H1 (cell line): Measurements from ENCODE around the gene AP2B1. TPM values are rescaled to one million over a fixed set of nuclear protein-coding genes. Genes with fewer than 3 reads are reported as not detected.

Experiments used
- CTCF ChIA-PET: fragments of 300-600 bp; sonication (Branson Sonifier 250); formaldehyde crosslinking; loops from one replicate; lab custom pipeline; 2021; ENCODE audit not compliant: partially characterized antibody; lab: Charles Lee
- POLR2A ChIA-PET: fragments of 300-600 bp; sonication (Branson Sonifier 250); formaldehyde crosslinking; loops from one replicate; lab custom pipeline; 2021; ENCODE audit warnings: inconsistent platforms; ENCODE audit not compliant: partially characterized antibody; lab: Charles Lee
- DNase-seq, 2 experiments: peaks; one replicate each; pipeline versions ENCODE4 v3.0.0 to v3.0.0-alpha.2; 2010 to 2022; ENCODE audit warnings: low spot score in 2 of 2, low read depth in 1 of 2, mixed read lengths in 1 of 2
- FAIRE-seq: peaks from 2 replicates; lab custom pipeline; 2011; peaks lifted over from hg19 to GRCh38; lab: Jason Lieb, UNC
- H2AFZ ChIP-seq: 2 replicates; pipeline ENCODE4 v1.8.1; 2012; ENCODE audit warnings: low read length, inconsistent platforms
- H2AK5ac ChIP-seq: 2 replicates; pipeline ENCODE4 v1.6.1; 2013; ENCODE audit warnings: low read depth, low read length
- H2BK120ac ChIP-seq: replicated peaks from 2 replicates; pipeline ENCODE3; 2013; ENCODE audit warnings: low read depth, low read length, inconsistent platforms
- H2BK12ac ChIP-seq: 2 replicates; pipeline ENCODE4 v1.6.1; 2013; ENCODE audit warnings: low read depth, low read length
- H2BK15ac ChIP-seq: 2 replicates; pipeline ENCODE4 v1.6.1; 2013; ENCODE audit warnings: low read length
- H2BK20ac ChIP-seq: 2 replicates; pipeline ENCODE4 v1.6.1; 2013; ENCODE audit warnings: low read length
- H2BK5ac ChIP-seq: 2 replicates; pipeline ENCODE4 v1.6.1; 2013; ENCODE audit warnings: low read depth, low read length
- H3K14ac ChIP-seq: 2 replicates; pipeline ENCODE4 v1.6.1; 2013; ENCODE audit warnings: inconsistent platforms; ENCODE audit not compliant: insufficient read length
- H3K18ac ChIP-seq: 2 replicates; pipeline ENCODE4 v1.6.1; 2013; ENCODE audit warnings: low read length; ENCODE audit errors: extremely low read depth
- H3K23ac ChIP-seq: 2 replicates; pipeline ENCODE4 v1.6.1; 2013; ENCODE audit warnings: inconsistent platforms; ENCODE audit not compliant: insufficient read length
- H3K23me2 ChIP-seq: 2 replicates; pipeline ENCODE4 v1.6.1; 2013; ENCODE audit warnings: low read depth, low read length
- H3K27ac ChIP-seq: 2 replicates; pipeline ENCODE4 v1.6.1; 2011; ENCODE audit warnings: low read depth, low read length, inconsistent platforms
- H3K27me3 ChIP-seq, 4 experiments: replicated peaks in 1 of 4; 1 replicate in 1 of 4; 2 replicates in 3 of 4; pipeline versions ENCODE4 v1.6.1 to v1.8.1; 2011 to 2013; ENCODE audit warnings: low read length in 3 of 4, mild to moderate bottlenecking in 3 of 4, inconsistent platforms in 2 of 4, mixed read lengths in 2 of 4, moderate library complexity in 1 of 4; ENCODE audit not compliant: control insufficient read depth in 3 of 4, insufficient read depth in 3 of 4; ENCODE audit errors: extremely low read depth in 1 of 4
- H3K36me3 ChIP-seq, 4 experiments: 2 replicates each; pipeline versions ENCODE4 v1.6.1 to v1.8.1; 2011 to 2013; ENCODE audit warnings: mild to moderate bottlenecking in 4 of 4, low read length in 3 of 4, moderate library complexity in 2 of 4, control low read depth in 1 of 4, inconsistent platforms in 1 of 4; ENCODE audit not compliant: insufficient read depth in 4 of 4, control insufficient read depth in 2 of 4
- H3K4ac ChIP-seq: replicated peaks from 2 replicates; pipeline ENCODE3; 2013; ENCODE audit warnings: low read length, low read depth, mixed read lengths, inconsistent platforms; ENCODE audit not compliant: insufficient read length
- H3K4me1 ChIP-seq, 4 experiments: replicated peaks in 1 of 4; 1 replicate in 1 of 4; 2 replicates in 3 of 4; pipeline versions ENCODE4 v1.6.1 to v1.8.1; 2011 to 2013; ENCODE audit warnings: low read length in 3 of 4, inconsistent platforms in 2 of 4, mixed read lengths in 1 of 4; ENCODE audit not compliant: insufficient read depth in 4 of 4, control insufficient read depth in 3 of 4
- H3K4me2 ChIP-seq, 2 experiments: 2 replicates each; pipeline versions ENCODE4 v1.6.1 to v1.8.1; 2011 to 2013; ENCODE audit warnings: low read depth in 2 of 2, low read length in 2 of 2, control low read depth in 1 of 2, inconsistent platforms in 1 of 2, mild to moderate bottlenecking in 1 of 2; ENCODE audit not compliant: insufficient read depth in 1 of 2
- H3K4me3 ChIP-seq, 4 experiments: fragments of 200-600, 300-600 bp in 1 of 4; sonication (generic), shearing (Covaris generic), sonication (Bioruptor Twin) in 1 of 4; 2 replicates each; pipeline versions ENCODE4 v1.5.1 to v1.8.1; 2011 to 2016; ENCODE audit warnings: low read length in 4 of 4, low read depth in 3 of 4, control low read depth in 2 of 4, inconsistent platforms in 2 of 4, mild to moderate bottlenecking in 2 of 4, mixed read lengths in 1 of 4, moderate library complexity in 1 of 4; ENCODE audit not compliant: insufficient read depth in 2 of 4; ENCODE audit errors: extremely low read depth in 1 of 4
- H3K56ac ChIP-seq: replicated peaks from 2 replicates; pipeline ENCODE3; 2013; ENCODE audit warnings: low read depth, mild to moderate bottlenecking, mixed read lengths, low read length, inconsistent platforms; ENCODE audit not compliant: insufficient read length
- H3K79me1 ChIP-seq: 2 replicates; pipeline ENCODE4 v1.6.1; 2013; ENCODE audit warnings: low read depth, low read length, control low read depth
- H3K79me2 ChIP-seq, 2 experiments: 2 replicates each; pipeline versions ENCODE4 v1.6.1 to v1.8.1; 2012 to 2013; ENCODE audit warnings: low read length in 2 of 2, mild to moderate bottlenecking in 2 of 2, inconsistent platforms in 1 of 2; ENCODE audit not compliant: insufficient read depth in 2 of 2, control insufficient read depth in 1 of 2
- H3K9ac ChIP-seq, 4 experiments: replicated peaks in 1 of 4; 1 replicate in 1 of 4; 2 replicates in 3 of 4; pipeline versions ENCODE4 v1.6.1 to v1.8.1; 2011 to 2013; ENCODE audit warnings: low read depth in 3 of 4, low read length in 3 of 4, control low read depth in 2 of 4, mild to moderate bottlenecking in 2 of 4, moderate library complexity in 2 of 4, inconsistent platforms in 1 of 4; ENCODE audit errors: extremely low read depth in 1 of 4
- H3K9me3 ChIP-seq, 2 experiments: 2 replicates each; pipeline versions ENCODE4 v1.6.1 to v1.8.1; 2012 to 2013; ENCODE audit warnings: mild to moderate bottlenecking in 2 of 2, moderate library complexity in 2 of 2, control low read depth in 1 of 2, inconsistent platforms in 1 of 2, low read depth in 1 of 2, low read length in 1 of 2, mixed read lengths in 1 of 2; ENCODE audit not compliant: insufficient read depth in 2 of 2
- H4K20me1 ChIP-seq, 2 experiments: replicated peaks in 1 of 2; 2 replicates each; pipeline versions ENCODE3 to v1.8.1; 2011 to 2013; ENCODE audit warnings: inconsistent platforms in 2 of 2, low read length in 2 of 2, mild to moderate bottlenecking in 1 of 2; ENCODE audit not compliant: insufficient read depth in 2 of 2, control insufficient read depth in 1 of 2
- H4K5ac ChIP-seq: 2 replicates; pipeline ENCODE4 v1.6.1; 2013; ENCODE audit warnings: low read length, low read depth, mixed read lengths, inconsistent platforms; ENCODE audit not compliant: insufficient read length
- H4K8ac ChIP-seq: 2 replicates; pipeline ENCODE4 v1.8.0; 2013; ENCODE audit warnings: mild to moderate bottlenecking, moderate library complexity, low read length, inconsistent platforms; ENCODE audit not compliant: insufficient read depth; ENCODE audit errors: extremely low read depth
- H4K91ac ChIP-seq: replicated peaks from 2 replicates; pipeline ENCODE3; 2013; ENCODE audit warnings: low read length, mixed read lengths, inconsistent platforms; ENCODE audit not compliant: insufficient read length
- CTBP2 ChIP-seq: IDR thresholded peaks from 2 replicates; pipeline ENCODE4 v1.7.0; 2011; ENCODE audit warnings: borderline replicate concordance, mild to moderate bottlenecking, moderate library complexity, mixed read lengths, low read length; ENCODE audit not compliant: insufficient read depth, insufficient read length
- EP300 ChIP-seq, 2 experiments: IDR thresholded peaks; 1 replicate in 1 of 2; 2 replicates in 1 of 2; pipeline ENCODE4 v1.6.1; 2011 to 2012; ENCODE audit warnings: low read depth in 2 of 2, low read length in 2 of 2, mild to moderate bottlenecking in 2 of 2, borderline replicate concordance in 1 of 2, inconsistent platforms in 1 of 2, moderate library complexity in 1 of 2
- HDAC2 ChIP-seq, 2 experiments: fragments of 300-600 bp in 1 of 2; sonication (generic) in 1 of 2; IDR thresholded peaks; 2 replicates each; pipeline ENCODE4 v1.6.1; 2011 to 2012; ENCODE audit warnings: low read depth in 2 of 2, low read length in 2 of 2, mild to moderate bottlenecking in 2 of 2, moderate library complexity in 2 of 2, borderline replicate concordance in 1 of 2, inconsistent platforms in 1 of 2
- KDM4A ChIP-seq: IDR thresholded peaks from one replicate; pipeline ENCODE4 v1.7.1; 2012; ENCODE audit warnings: low read depth, mild to moderate bottlenecking, moderate library complexity, low read length, inconsistent platforms; ENCODE audit not compliant: severe bottlenecking
- POLR2A ChIP-seq, 2 experiments: IDR thresholded peaks; 1 replicate in 1 of 2; 2 replicates in 1 of 2; pipeline ENCODE4 v1.6.1; 2011; ENCODE audit warnings: low read depth in 2 of 2, low read length in 2 of 2, mild to moderate bottlenecking in 2 of 2; ENCODE audit errors: control extremely low read depth in 1 of 2
- RAD21 ChIP-seq, 2 experiments: IDR thresholded peaks in 1 of 2; conservative IDR thresholded peaks in 1 of 2; 2 replicates each; pipeline ENCODE4 v1.6.1; 2011; ENCODE audit warnings: low read depth in 2 of 2, low read length in 2 of 2, improper control_type of control experiment in 1 of 2, inconsistent platforms in 1 of 2, mild to moderate bottlenecking in 1 of 2, moderate library complexity in 1 of 2
- SIN3A ChIP-seq, 2 experiments: IDR thresholded peaks in 1 of 2; conservative IDR thresholded peaks in 1 of 2; 2 replicates each; pipeline ENCODE4 v1.6.1; 2011 to 2012; ENCODE audit warnings: low read length in 2 of 2, improper control_type of control experiment in 1 of 2, low read depth in 1 of 2, mild to moderate bottlenecking in 1 of 2
- SP1 ChIP-seq: IDR thresholded peaks from 2 replicates; pipeline ENCODE4 v1.6.1; 2011; ENCODE audit warnings: low read depth, low read length
- YY1 ChIP-seq: IDR thresholded peaks from 2 replicates; pipeline ENCODE4 v1.6.1; 2011; ENCODE audit warnings: low read depth, mild to moderate bottlenecking, low read length
- WGBS, 2 experiments: shearing (Covaris generic) in 1 of 2; methylation state at CpG; one replicate each; pipeline versions ENCODE4 v1.1.6 to v1.1.7; 2013 to 2015; ENCODE audit warnings: low lambda C conversion rate in 2 of 2, mixed read lengths in 2 of 2, inconsistent platforms in 1 of 2, low coverage in 1 of 2, missing lambda C conversion rate in 1 of 2; ENCODE audit not compliant: insufficient replicate concordance in 2 of 2, insufficient coverage in 1 of 2, insufficient read length in 1 of 2; ENCODE audit errors: extremely low coverage in 1 of 2, missing lambda C conversion rate in 1 of 2; 5-methylcytosine and 5-hydroxymethylcytosine counted together
- polyA plus RNA-seq, 7 experiments: library from polyadenylated mRNA; depleted of rRNA in 3 of 7; stranded (reverse) in 5 of 7; unstranded in 2 of 7; fragments of >200 nt in 5 of 7; fragments of 200-250 nt in 2 of 7; gene quantifications; 1 replicate in 5 of 7; 2 replicates in 1 of 7; 4 replicates in 1 of 7; pipeline versions ENCODE4 v1.2.1 to v1.2.3, GENCODE V29; 2011 to 2013; ENCODE audit warnings: missing spikeins in 2 of 7, mixed read lengths in 2 of 7
- total RNA-seq: library from RNA; stranded (reverse); fragmentation: NEBNext Ultra II Directional; extraction: Animal tissue kit (Norgen Biotek cat#: 25700); gene quantifications from 2 replicates; pipeline ENCODE4 v1.2.1, GENCODE V29; 2021

AP2B1 gene
- total and polyA plus RNA-seq, 2 of the 8 experiments (the other 6 are each of a cell fraction or from before 2014, with no cell fraction given), result 95.5 to 199 TPM

DNA sequence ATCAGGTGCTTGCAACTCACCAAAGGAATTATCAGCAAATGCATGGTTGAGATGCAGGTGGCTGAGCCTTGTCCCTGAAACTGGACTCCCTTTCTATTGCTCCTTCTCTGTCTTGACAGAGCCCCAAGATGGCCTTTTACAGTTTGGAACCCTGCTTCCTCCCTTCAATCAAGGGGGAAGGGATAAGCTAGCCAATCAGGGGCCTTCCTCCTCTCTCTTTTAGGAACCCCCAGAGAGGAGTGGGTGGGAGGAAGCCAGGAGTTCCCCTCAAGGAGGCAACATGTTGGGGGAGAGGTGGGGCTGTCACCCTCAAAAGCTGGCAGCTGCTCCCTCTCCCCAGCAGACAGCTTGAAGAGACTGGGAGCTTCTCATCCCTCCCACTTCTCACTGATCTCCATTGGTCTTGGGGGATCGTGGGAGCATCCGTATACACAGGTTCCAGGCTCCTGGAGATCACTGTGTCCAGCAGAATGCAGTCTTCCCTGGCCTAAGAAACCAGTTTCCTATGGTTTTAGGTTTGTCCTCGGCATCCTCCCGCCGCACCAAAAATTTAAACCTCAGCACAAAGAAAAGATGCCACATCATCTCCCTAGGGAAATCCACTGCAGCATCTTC, 151.5 kb downstream of the AP2B1 start:
- Histone ChIP-seq H3K9ac (no peak overlapping the region), H4K8ac (no peak overlapping the region), H3K4me3 (no peak overlapping the region), H3K56ac (no peak overlapping the region), H2BK120ac (no peak overlapping the region), H2AK5ac (no peak overlapping the region), H3K27me3 (peaks cover 11 to 39% (median 34%) of the 10 kb centered on the region in 4 experiments), H3K4ac (no peak overlapping the region), H3K4me1 (peaks cover 0 to 9% (median 0%) of the 10 kb centered on the region in 4 experiments; a peak in 4 of 7 replicates), H2BK20ac (no peak overlapping the region), H3K14ac (no peak overlapping the region), H3K36me3 (peaks cover 0 to 8% (median 0%) of the 10 kb centered on the region in 4 experiments; a peak in 1 of 8 replicates), H4K91ac (no peak overlapping the region), H2AFZ (no peak overlapping the region), H3K27ac (no peak overlapping the region), H2BK15ac (no peak overlapping the region), H3K23ac (no peak overlapping the region), H3K79me2 (no peaks in the 10 kb centered on the region), H4K5ac (no peak overlapping the region), H4K20me1 (peaks cover 2 to 19% of the 10 kb centered on the region in 2 experiments), H3K4me2 (no peak overlapping the region), H3K23me2 (peaks cover 5% of the 10 kb centered on the region; the same call in 1 of the 2 replicates), H3K9me3 (peaks cover 8 to 11% of the 10 kb centered on the region in 2 experiments; a peak in 2 of 4 replicates), H2BK12ac (no peak overlapping the region), H2BK5ac (no peak overlapping the region), H3K79me1 (no peaks in the 10 kb centered on the region; the same call in 1 of the 2 replicates), H3K18ac (no peak overlapping the region)
- ChIA-PET POLR2A (no interaction called here), CTCF (interaction anchor here (0.6 to 3.4 kb wide), 6 partner anchors 9 to 162 kb away, joined by 3 to 14 read pairs (median 4); no protein-coding TSS in a partner anchor)
- 91% methylated on average over 5 of the region's 5 CpGs; no CpG with 5 or more reads in 1 of the 2 experiments for WGBS, 2 experiments
- DNase-seq, result no peak
- FAIRE-seq, result no peak
- TF ChIP-seq SP1, result no peak
- TF ChIP-seq YY1, result no peak
- TF ChIP-seq RAD21 (IDR thresholded peaks at IDR 0.05 in 1 of 2, conservative IDR thresholded peaks at IDR 0.05 in 1 of 2; ENCODE audit: low read depth in 2 of 2, low read length in 2 of 2), result no peak
- no peak for TF ChIP-seq EP300 (IDR thresholded peaks at IDR 0.05; ENCODE audit: borderline replicate concordance in 1 of 2, low read depth in 2 of 2, low read length in 2 of 2)
- no peak for TF ChIP-seq CTBP2
- no peak for TF ChIP-seq POLR2A (IDR thresholded peaks at IDR 0.05; ENCODE audit: control extremely low read depth in 1 of 2, low read depth in 2 of 2, low read length in 2 of 2)
- TF ChIP-seq SIN3A (conservative IDR thresholded peaks at IDR 0.05 in 1 of 2, IDR thresholded peaks at IDR 0.05 in 1 of 2; ENCODE audit: low read depth in 1 of 2, low read length in 2 of 2), result no peak
- TF ChIP-seq HDAC2 (IDR thresholded peaks at IDR 0.05; ENCODE audit: borderline replicate concordance in 1 of 2, low read depth in 2 of 2, low read length in 2 of 2), result no peak
- TF ChIP-seq KDM4A, result no peak
